WTC11 (cell line): ENCODE results near the gene LAMC2. TPM values are rescaled to one million over a fixed set of nuclear protein-coding genes. Genes with fewer than 3 reads are reported as not detected.

Source experiments
- ATAC-seq: fragments of 200-7000 bp; cut with Tn5 transposase; 2 replicates; pipeline ENCODE4 v1.10.0; 2021; ENCODE audit warnings: mild to moderate bottlenecking, moderate library complexity
- CTCF ChIA-PET: fragments of 300-600 bp; sonication (Branson Sonifier 250); formaldehyde crosslinking; loops from one replicate; lab custom pipeline; 2021; ENCODE audit warnings: antibody characterized with exemption; lab: Charles Lee
- POLR2A ChIA-PET: fragments of 350-600 bp; sonication (Branson Sonifier 250); formaldehyde crosslinking; loops from one replicate; lab custom pipeline; 2021; ENCODE audit warnings: antibody characterized with exemption; lab: Charles Lee
- DNase-seq: peaks from one replicate; pipeline ENCODE4 v3.0.0; 2021; ENCODE audit warnings: low spot score
- H3K27ac Mint-ChIP-seq: 2 replicates; pipeline ENCODE4 v1.8.0; 2021; ENCODE audit warnings: mixed read lengths
- H3K27me3 Mint-ChIP-seq: 2 replicates; pipeline ENCODE4 v1.8.0; 2021; ENCODE audit warnings: low read depth, mild to moderate bottlenecking, moderate library complexity, mixed read lengths
- H3K36me3 Mint-ChIP-seq: 2 replicates; pipeline ENCODE4 v1.8.0; 2021; ENCODE audit warnings: mixed read lengths
- H3K4me1 Mint-ChIP-seq: 2 replicates; pipeline ENCODE4 v1.8.0; 2022; ENCODE audit warnings: mixed read lengths
- H3K4me3 Mint-ChIP-seq: 2 replicates; pipeline ENCODE4 v1.8.0; 2021; ENCODE audit warnings: mild to moderate bottlenecking, moderate library complexity, mixed read lengths
- H3K9me3 Mint-ChIP-seq: 2 replicates; pipeline ENCODE4 v1.8.0; 2021; ENCODE audit warnings: mixed read lengths
- AR ChIP-seq: fragments of 250-450 bp; sonication (Bioruptor Pico); IDR thresholded peaks from 2 replicates; pipeline ENCODE4 v1.9.0; 2021; ENCODE audit warnings: mild to moderate bottlenecking
- ATF2 ChIP-seq: sonication (generic); formaldehyde crosslinking; IDR thresholded peaks from 2 replicates; pipeline ENCODE4 v1.8.1; 2022; ENCODE audit warnings: low read depth, missing genetic modification reagents, borderline replicate concordance
- ATF6 ChIP-seq: sonication (generic); formaldehyde crosslinking; IDR thresholded peaks from 2 replicates; pipeline ENCODE4 v1.8.1; 2023; ENCODE audit warnings: mild to moderate bottlenecking, missing genetic modification reagents
- E2F1 ChIP-seq: sonication (generic); formaldehyde crosslinking; IDR thresholded peaks from 2 replicates; pipeline ENCODE4 v1.8.0; 2022; ENCODE audit warnings: mild to moderate bottlenecking, missing genetic modification reagents
- E2F4 ChIP-seq: sonication (generic); formaldehyde crosslinking; IDR thresholded peaks from 2 replicates; pipeline ENCODE4 v1.8.1; 2022; ENCODE audit warnings: low read depth, mild to moderate bottlenecking, moderate library complexity, missing genetic modification reagents, borderline replicate concordance
- E2F5 ChIP-seq: sonication (generic); formaldehyde crosslinking; IDR thresholded peaks from 2 replicates; pipeline ENCODE4 v1.8.1; 2022; ENCODE audit warnings: mild to moderate bottlenecking, moderate library complexity, missing genetic modification reagents
- EMX1 ChIP-seq: fragments of 250-450 bp; sonication (Bioruptor Pico); IDR thresholded peaks from 2 replicates; pipeline ENCODE4 v1.8.0; 2021; ENCODE audit warnings: mild to moderate bottlenecking
- GRHL2 ChIP-seq: fragments of 250-450 bp; sonication (Bioruptor Pico); IDR thresholded peaks from 2 replicates; pipeline ENCODE4 v1.8.0; 2022; ENCODE audit warnings: mild to moderate bottlenecking, moderate library complexity; ENCODE audit not compliant: insufficient replicate concordance, severe bottlenecking
- GTF2I ChIP-seq: fragments of 250-450 bp; sonication (Bioruptor Pico); conservative IDR thresholded peaks from 2 replicates; pipeline ENCODE4 v1.4.0; 2021; ENCODE audit warnings: mild to moderate bottlenecking
- MAX ChIP-seq: sonication (generic); formaldehyde crosslinking; IDR thresholded peaks from 2 replicates; pipeline ENCODE4 v1.8.0; 2022; ENCODE audit warnings: mild to moderate bottlenecking, missing genetic modification reagents
- MLX ChIP-seq: sonication (generic); formaldehyde crosslinking; IDR thresholded peaks from 2 replicates; pipeline ENCODE4 v1.8.1; 2023; ENCODE audit warnings: mild to moderate bottlenecking, missing genetic modification reagents, moderate library complexity
- MXD4 ChIP-seq: fragments of 250-450 bp; sonication (Bioruptor Pico); IDR thresholded peaks from 2 replicates; pipeline ENCODE4 v1.8.0; 2021; ENCODE audit warnings: mild to moderate bottlenecking, moderate library complexity, borderline replicate concordance
- NR1H2 ChIP-seq: sonication (generic); formaldehyde crosslinking; IDR thresholded peaks from 2 replicates; pipeline ENCODE4 v1.9.0; 2021; ENCODE audit warnings: mild to moderate bottlenecking, moderate library complexity, missing genetic modification reagents
- OVOL2 ChIP-seq: fragments of 250-450 bp; sonication (Bioruptor Pico); IDR thresholded peaks from 2 replicates; pipeline ENCODE4 v1.9.0; 2021; ENCODE audit warnings: mild to moderate bottlenecking, borderline replicate concordance
- SOX15 ChIP-seq: fragments of 250-450 bp; sonication (Bioruptor Pico); IDR thresholded peaks from 2 replicates; pipeline ENCODE4 v1.9.0; 2021; ENCODE audit warnings: mild to moderate bottlenecking
- USF1 ChIP-seq: sonication (generic); formaldehyde crosslinking; IDR thresholded peaks from 2 replicates; pipeline ENCODE4 v1.8.0; 2022; ENCODE audit warnings: mild to moderate bottlenecking, missing genetic modification reagents
- USF2 ChIP-seq: sonication (generic); formaldehyde crosslinking; IDR thresholded peaks from 2 replicates; pipeline ENCODE4 v1.8.1; 2023; ENCODE audit warnings: mild to moderate bottlenecking, missing genetic modification reagents, moderate library complexity
- ZNF317 ChIP-seq: sonication (generic); formaldehyde crosslinking; IDR thresholded peaks from 2 replicates; pipeline ENCODE4 v1.8.1; 2023; ENCODE audit warnings: low read depth, mild to moderate bottlenecking, moderate library complexity, missing genetic modification reagents, borderline replicate concordance
- total RNA-seq: library from RNA; stranded (reverse); gene quantifications from 3 replicates; pipeline ENCODE4 v1.2.3, GENCODE V29; 2021

Gene LAMC2
- total RNA-seq, 1 experiment from 2014 or later = 7.9 TPM

- Mint-ChIP-seq H3K4me1 (peaks cover 14% of the 10 kb centered on the region), H3K4me3 (no peak overlapping the region), H3K27ac (no peak overlapping the region), H3K36me3 (peaks cover 13% of the 10 kb centered on the region; the same call in 1 of the 2 replicates), H3K27me3 (0 out of 2 replicates have a peak, but pooled peaks cover 3% of the 10 kb centered on the region), H3K9me3 (peaks cover 21% of the 10 kb centered on the region)
- ATAC-seq (no peak), DNase-seq (no peak)
- ChIA-PET CTCF (interaction anchor here (0.9 kb wide), 1 partner anchor 27 kb away, joined by 4 read pairs; no protein-coding TSS in a partner anchor), POLR2A (no interaction called here)
- TF ChIP-seq E2F5 (CRISPR knock-in tag) (no peak), GTF2I (0 out of 2 replicates have a peak, but pooled peaks have one; percentile 58), E2F4 (CRISPR knock-in tag) (no peak), ZNF317 (no peak), MLX (CRISPR knock-in tag) (no peak), SOX15 (no peak), ATF6 (CRISPR knock-in tag) (no peak), OVOL2 (CRISPR knock-in tag) (no peak)
- TF ChIP-seq, all 79 proteins: peak for 1
Observed at GRCh38 chr1:183255073-183255472, 69.0 kb downstream of the LAMC2 start.

GRCh38 chr1:183259924-183260323 lies 73.9 kb downstream of the LAMC2 start:
- ChIA-PET POLR2A (no interaction called here), CTCF (interaction anchor here (1.0 to 1.9 kb wide), 5 partner anchors 22 to 297 kb away, joined by 3 to 11 read pairs (median 5); no protein-coding TSS in a partner anchor)
- Mint-ChIP-seq H3K4me3 (no peak overlapping the region), H3K27ac (peak overlapping the region; percentile 63; the same call in 1 of the 2 replicates), H3K36me3 (0 out of 2 replicates have a peak, but pooled peaks cover 7% of the 10 kb centered on the region), H3K27me3 (0 out of 2 replicates have a peak, but pooled peaks cover 3% of the 10 kb centered on the region), H3K9me3 (peaks cover 7% of the 10 kb centered on the region), H3K4me1 (peaks cover 25% of the 10 kb centered on the region)
- ATAC-seq = peak; percentile 91
- no peak for DNase-seq
- TF ChIP-seq AR (CRISPR knock-in tag) (no peak), E2F1 (CRISPR knock-in tag) (no peak), USF1 (no peak), NR1H2 (CRISPR knock-in tag) (no peak), ATF2 (CRISPR knock-in tag) (no peak), USF2 (CRISPR knock-in tag) (no peak), EMX1 (no peak), MAX (no peak), MXD4 (CRISPR knock-in tag) (no peak), GRHL2 (CRISPR knock-in tag) (no peak), ATF6 (CRISPR knock-in tag) (no peak)
